ENCODE results near the gene PLK5.

- TF ChIP-seq ESRRG (CRISPR knock-in tag; IDR thresholded peaks at IDR 0.05), result no peak
- TF ChIP-seq ARNTL (CRISPR knock-in tag; IDR thresholded peaks at IDR 0.05; ENCODE audit: borderline replicate concordance, low read depth), result no peak
- TF ChIP-seq CSDC2 (CRISPR knock-in tag; IDR thresholded peaks at IDR 0.05), result no peak
- no peak for TF ChIP-seq ZFP3 (CRISPR knock-in tag; IDR thresholded peaks at IDR 0.05)
- TF ChIP-seq ZC3H10 (CRISPR knock-in tag; IDR thresholded peaks at IDR 0.05), result no peak
- TF ChIP-seq ZNF565 (CRISPR knock-in tag; conservative IDR thresholded peaks at IDR 0.05; ENCODE audit: low read depth), result no peak
Observed at GRCh38 chr19:1516395-1516753, 7.5 kb upstream of the PLK5 start.

Data from SK-N-SH treated with all-trans-retinoic acid at 6 μM for 48 hours (cell line).